HepG2 (cell line): Measurements from ENCODE around the gene WEE1. TPM values are rescaled to one million over a fixed set of nuclear protein-coding genes. Genes with fewer than 3 reads are reported as not detected.

Source experiments
- CENPT ChIP-seq: sonication (generic); formaldehyde crosslinking; IDR thresholded peaks from 2 replicates; pipeline ENCODE4 v1.8.0; 2022; ENCODE audit warnings: low read depth, mild to moderate bottlenecking, moderate library complexity, missing genetic modification reagents
- GATAD1 ChIP-seq: IDR thresholded peaks from 2 replicates; pipeline ENCODE4 v1.6.1; 2016; ENCODE audit warnings: missing genetic modification reagents, missing compliant biosample characterization
- GATAD2A ChIP-seq: IDR thresholded peaks from 2 replicates; pipeline ENCODE4 v1.6.1; 2016
- HDAC1 ChIP-seq: sonication (generic); formaldehyde crosslinking; IDR thresholded peaks from 2 replicates; pipeline ENCODE4 v1.5.1; 2020; ENCODE audit warnings: mild to moderate bottlenecking, missing genetic modification reagents
- HNRNPL ChIP-seq: fragments of 200-400 bp; formaldehyde crosslinking; IDR thresholded peaks from 2 replicates; pipeline ENCODE4 v1.6.1; 2017; ENCODE audit warnings: mild to moderate bottlenecking, low read depth, low read length
- MAZ ChIP-seq, 2 experiments: sonication (generic) in 1 of 2; formaldehyde crosslinking in 1 of 2; IDR thresholded peaks; 2 replicates each; pipeline versions ENCODE4 v1.5.0 to v1.6.1; 2012 to 2020; ENCODE audit warnings: low read depth in 2 of 2, mild to moderate bottlenecking in 2 of 2, borderline replicate concordance in 1 of 2, improper control_type of control experiment in 1 of 2, low read length in 1 of 2, missing genetic modification reagents in 1 of 2, moderate library complexity in 1 of 2
- NR1H2 ChIP-seq: sonication (generic); formaldehyde crosslinking; IDR thresholded peaks from 2 replicates; pipeline ENCODE4 v1.8.1; 2022; ENCODE audit warnings: low read depth, missing genetic modification reagents, borderline replicate concordance
- RARG ChIP-seq: sonication (generic); formaldehyde crosslinking; IDR thresholded peaks from 2 replicates; pipeline ENCODE4 v1.4.0; 2020; ENCODE audit warnings: low read depth, mild to moderate bottlenecking, missing genetic modification reagents
- RXRB ChIP-seq: IDR thresholded peaks from 2 replicates; pipeline ENCODE4 v1.6.1; 2016; ENCODE audit warnings: borderline replicate concordance, missing genetic modification reagents, missing compliant biosample characterization
- SALL2 ChIP-seq: sonication (generic); formaldehyde crosslinking; IDR thresholded peaks from 2 replicates; pipeline ENCODE4 v1.8.1; 2023; ENCODE audit warnings: mild to moderate bottlenecking, missing genetic modification reagents, inconsistent platforms
- SMYD3 ChIP-seq: sonication (generic); formaldehyde crosslinking; IDR thresholded peaks from 2 replicates; pipeline ENCODE4 v1.8.1; 2023; ENCODE audit warnings: mild to moderate bottlenecking, missing genetic modification reagents
- U2AF1 ChIP-seq: fragments of 200-400 bp; formaldehyde crosslinking; optimal IDR thresholded peaks from 2 replicates; pipeline ENCODE3; 2017; ENCODE audit warnings: mild to moderate bottlenecking, low read depth, low read length
- XBP1 ChIP-seq: sonication (generic); formaldehyde crosslinking; IDR thresholded peaks from 2 replicates; pipeline ENCODE4 v1.5.0; 2020; ENCODE audit warnings: missing genetic modification reagents
- ZBTB1 ChIP-seq: sonication (generic); formaldehyde crosslinking; IDR thresholded peaks from 2 replicates; pipeline ENCODE4 v1.4.0; 2020; ENCODE audit warnings: missing genetic modification reagents, borderline replicate concordance
- ZBTB7A ChIP-seq: sonication (generic); formaldehyde crosslinking; IDR thresholded peaks from 2 replicates; pipeline ENCODE4 v1.8.0; 2022; ENCODE audit warnings: mild to moderate bottlenecking, missing genetic modification reagents
- ZEB1 ChIP-seq: IDR thresholded peaks from 2 replicates; pipeline ENCODE4 v1.6.1; 2012; ENCODE audit warnings: mild to moderate bottlenecking, low read depth, inconsistent platforms; ENCODE audit not compliant: insufficient replicate concordance
- ZNF230 ChIP-seq: sonication (generic); formaldehyde crosslinking; IDR thresholded peaks from 2 replicates; pipeline ENCODE4 v1.4.0; 2020; ENCODE audit warnings: mild to moderate bottlenecking, missing genetic modification reagents
- ZNF33B ChIP-seq: sonication (generic); formaldehyde crosslinking; IDR thresholded peaks from 2 replicates; pipeline ENCODE4 v1.5.1; 2020; ENCODE audit warnings: mild to moderate bottlenecking, missing genetic modification reagents
- ZNF605 ChIP-seq: sonication (generic); formaldehyde crosslinking; IDR thresholded peaks from 2 replicates; pipeline ENCODE4 v1.8.0; 2022; ENCODE audit warnings: mild to moderate bottlenecking, missing genetic modification reagents
- ZNF607 ChIP-seq: sonication (generic); formaldehyde crosslinking; IDR thresholded peaks from 2 replicates; pipeline ENCODE4 v1.5.1; 2020; ENCODE audit warnings: missing genetic modification reagents, mild to moderate bottlenecking, borderline replicate concordance
- ZNF615 ChIP-seq: sonication (generic); formaldehyde crosslinking; IDR thresholded peaks from 2 replicates; pipeline ENCODE4 v1.5.0; 2020; ENCODE audit warnings: mild to moderate bottlenecking, missing genetic modification reagents, borderline replicate concordance
- ZNF629 ChIP-seq: sonication (generic); formaldehyde crosslinking; conservative IDR thresholded peaks from 2 replicates; pipeline ENCODE4 v1.5.0; 2020; ENCODE audit warnings: missing genetic modification reagents
- ZNF780A ChIP-seq: sonication (generic); formaldehyde crosslinking; IDR thresholded peaks from 2 replicates; pipeline ENCODE4 v1.8.0; 2022; ENCODE audit warnings: mild to moderate bottlenecking, missing genetic modification reagents, moderate library complexity
- polyA plus RNA-seq, 8 experiments: library from polyadenylated mRNA; depleted of rRNA in 3 of 8; stranded (reverse) in 7 of 8; unstranded in 1 of 8; fragments of >200 nt; fragmentation: Illumina TruSeq in 4 of 8; extraction: Trizol in 4 of 8; gene quantifications; 2 replicates each; pipeline versions ENCODE4 v1.2.1 to v1.2.3, GENCODE V29; 2011 to 2016; ENCODE audit warnings: low read depth in 4 of 8, missing spikeins in 1 of 8, mixed read lengths in 1 of 8; ENCODE audit not compliant: insufficient read depth in 1 of 8
- total RNA-seq, 5 experiments: library from RNA; depleted of rRNA; stranded (reverse); fragments of >200 nt; fragmentation: Illumina TruSeq; extraction: Trizol; gene quantifications; 2 replicates each; pipeline ENCODE4 v1.2.3, GENCODE V29; 2016; ENCODE audit warnings: low read depth in 1 of 5
- TF ChIP-seq, protein P1 (sequence below): sonication (generic); formaldehyde crosslinking; IDR thresholded peaks from 2 replicates; pipeline ENCODE4 v1.5.1; 2020; ENCODE audit warnings: mild to moderate bottlenecking, missing genetic modification reagents, moderate library complexity
- TF ChIP-seq, protein P2 (sequence below): sonication (generic); formaldehyde crosslinking; IDR thresholded peaks from 2 replicates; pipeline ENCODE4 v1.4.0; 2020; ENCODE audit warnings: mild to moderate bottlenecking, missing genetic modification reagents

The WEE1 gene
- total and polyA plus RNA-seq, 2 of the 13 experiments (the other 11 are each of a cell fraction or from before 2014, with no cell fraction given), result 31.4 to 63.7 TPM

DNA sequence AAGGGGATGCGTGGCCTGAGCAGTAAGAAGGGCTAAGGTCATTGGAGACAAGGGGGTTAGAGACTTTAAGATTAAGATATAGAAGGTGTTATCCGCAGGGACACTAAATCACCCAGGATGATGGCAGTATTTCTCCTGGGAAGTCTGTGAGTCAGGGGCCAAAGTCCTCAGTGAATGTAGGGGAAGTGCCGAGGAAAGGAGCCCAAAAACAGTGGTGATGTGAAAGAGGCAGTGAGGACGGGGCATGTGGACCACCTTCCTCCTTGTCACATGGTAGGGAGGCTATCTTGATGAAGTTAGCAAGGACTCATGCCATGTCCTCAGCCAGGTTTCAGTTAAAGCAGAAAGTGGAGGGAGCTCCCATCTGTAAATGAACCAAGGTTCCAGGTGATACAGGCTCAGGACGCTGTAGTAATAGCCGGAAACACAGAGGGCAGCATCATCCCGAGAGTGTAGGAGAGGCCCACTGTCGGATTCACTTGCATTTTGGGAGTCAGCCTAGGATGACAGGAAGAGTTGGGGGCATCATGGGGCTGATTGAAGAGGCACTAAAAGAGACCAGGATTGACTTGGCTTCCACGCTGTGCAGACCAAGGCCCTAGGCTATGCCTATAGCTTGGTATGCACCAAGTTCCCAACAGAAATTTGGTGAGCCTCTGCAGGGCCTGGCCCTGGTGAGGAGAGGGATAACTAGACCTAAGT lies 33.5 kb downstream of the WEE1 start (continued):
- 0 out of 2 replicates have a peak, but pooled peaks have one; percentile 25 for TF ChIP-seq ZNF230 (CRISPR knock-in tag)
- TF ChIP-seq ZNF33B (CRISPR knock-in tag), result no peak
- no peak for TF ChIP-seq HNRNPL
- TF ChIP-seq XBP1 (CRISPR knock-in tag), result no peak
- TF ChIP-seq ZNF605, result peak; percentile 39; the same call in 1 of the 2 replicates
- TF ChIP-seq ZNF780A (CRISPR knock-in tag), result no peak
- no peak for TF ChIP-seq ZNF607 (CRISPR knock-in tag)
- TF ChIP-seq RARG (CRISPR knock-in tag), result no peak
- TF ChIP-seq CENPT, result no peak
- no peak for TF ChIP-seq HDAC1 (CRISPR knock-in tag)
- TF ChIP-seq, protein P1, sequence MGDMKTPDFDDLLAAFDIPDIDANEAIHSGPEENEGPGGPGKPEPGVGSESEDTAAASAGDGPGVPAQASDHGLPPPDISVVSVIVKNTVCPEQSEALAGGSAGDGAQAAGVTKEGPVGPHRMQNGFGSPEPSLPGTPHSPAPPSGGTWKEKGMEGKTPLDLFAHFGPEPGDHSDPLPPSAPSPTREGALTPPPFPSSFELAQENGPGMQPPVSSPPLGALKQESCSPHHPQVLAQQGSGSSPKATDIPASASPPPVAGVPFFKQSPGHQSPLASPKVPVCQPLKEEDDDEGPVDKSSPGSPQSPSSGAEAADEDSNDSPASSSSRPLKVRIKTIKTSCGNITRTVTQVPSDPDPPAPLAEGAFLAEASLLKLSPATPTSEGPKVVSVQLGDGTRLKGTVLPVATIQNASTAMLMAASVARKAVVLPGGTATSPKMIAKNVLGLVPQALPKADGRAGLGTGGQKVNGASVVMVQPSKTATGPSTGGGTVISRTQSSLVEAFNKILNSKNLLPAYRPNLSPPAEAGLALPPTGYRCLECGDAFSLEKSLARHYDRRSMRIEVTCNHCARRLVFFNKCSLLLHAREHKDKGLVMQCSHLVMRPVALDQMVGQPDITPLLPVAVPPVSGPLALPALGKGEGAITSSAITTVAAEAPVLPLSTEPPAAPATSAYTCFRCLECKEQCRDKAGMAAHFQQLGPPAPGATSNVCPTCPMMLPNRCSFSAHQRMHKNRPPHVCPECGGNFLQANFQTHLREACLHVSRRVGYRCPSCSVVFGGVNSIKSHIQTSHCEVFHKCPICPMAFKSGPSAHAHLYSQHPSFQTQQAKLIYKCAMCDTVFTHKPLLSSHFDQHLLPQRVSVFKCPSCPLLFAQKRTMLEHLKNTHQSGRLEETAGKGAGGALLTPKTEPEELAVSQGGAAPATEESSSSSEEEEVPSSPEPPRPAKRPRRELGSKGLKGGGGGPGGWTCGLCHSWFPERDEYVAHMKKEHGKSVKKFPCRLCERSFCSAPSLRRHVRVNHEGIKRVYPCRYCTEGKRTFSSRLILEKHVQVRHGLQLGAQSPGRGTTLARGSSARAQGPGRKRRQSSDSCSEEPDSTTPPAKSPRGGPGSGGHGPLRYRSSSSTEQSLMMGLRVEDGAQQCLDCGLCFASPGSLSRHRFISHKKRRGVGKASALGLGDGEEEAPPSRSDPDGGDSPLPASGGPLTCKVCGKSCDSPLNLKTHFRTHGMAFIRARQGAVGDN (CRISPR knock-in tag), result no peak; the same call in 1 of the 2 replicates
- TF ChIP-seq GATAD2A (CRISPR knock-in tag), result peak; percentile 49; the same call in 1 of the 2 replicates
- TF ChIP-seq RXRB (CRISPR knock-in tag), result 0 out of 2 replicates have a peak, but pooled peaks have one; percentile 8
- TF ChIP-seq ZEB1, result no peak
- no peak for TF ChIP-seq MAZ (IDR thresholded peaks at IDR 0.05; ENCODE audit: borderline replicate concordance, low read depth, low read length)
- TF ChIP-seq MAZ (CRISPR knock-in tag; IDR thresholded peaks at IDR 0.05; ENCODE audit: low read depth), result 0 out of 2 replicates have a peak, but pooled peaks have one; percentile 38
- no peak for TF ChIP-seq GATAD1 (CRISPR knock-in tag)
- TF ChIP-seq, protein P2, sequence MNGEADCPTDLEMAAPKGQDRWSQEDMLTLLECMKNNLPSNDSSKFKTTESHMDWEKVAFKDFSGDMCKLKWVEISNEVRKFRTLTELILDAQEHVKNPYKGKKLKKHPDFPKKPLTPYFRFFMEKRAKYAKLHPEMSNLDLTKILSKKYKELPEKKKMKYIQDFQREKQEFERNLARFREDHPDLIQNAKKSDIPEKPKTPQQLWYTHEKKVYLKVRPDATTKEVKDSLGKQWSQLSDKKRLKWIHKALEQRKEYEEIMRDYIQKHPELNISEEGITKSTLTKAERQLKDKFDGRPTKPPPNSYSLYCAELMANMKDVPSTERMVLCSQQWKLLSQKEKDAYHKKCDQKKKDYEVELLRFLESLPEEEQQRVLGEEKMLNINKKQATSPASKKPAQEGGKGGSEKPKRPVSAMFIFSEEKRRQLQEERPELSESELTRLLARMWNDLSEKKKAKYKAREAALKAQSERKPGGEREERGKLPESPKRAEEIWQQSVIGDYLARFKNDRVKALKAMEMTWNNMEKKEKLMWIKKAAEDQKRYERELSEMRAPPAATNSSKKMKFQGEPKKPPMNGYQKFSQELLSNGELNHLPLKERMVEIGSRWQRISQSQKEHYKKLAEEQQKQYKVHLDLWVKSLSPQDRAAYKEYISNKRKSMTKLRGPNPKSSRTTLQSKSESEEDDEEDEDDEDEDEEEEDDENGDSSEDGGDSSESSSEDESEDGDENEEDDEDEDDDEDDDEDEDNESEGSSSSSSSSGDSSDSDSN (CRISPR knock-in tag), result no peak
- no peak for TF ChIP-seq ZNF615 (CRISPR knock-in tag)
- TF ChIP-seq SMYD3, result no peak
- no peak for TF ChIP-seq SALL2 (CRISPR knock-in tag)
- 0 out of 2 replicates have a peak, but pooled peaks have one; percentile 5 for TF ChIP-seq ZNF629 (CRISPR knock-in tag)
- TF ChIP-seq ZBTB7A (CRISPR knock-in tag), result no peak
- TF ChIP-seq NR1H2 (CRISPR knock-in tag), result no peak
- TF ChIP-seq ZBTB1 (CRISPR knock-in tag), result no peak
- no peak for TF ChIP-seq U2AF1
